Central memory CD8-positive, alpha-beta T cell (primary cell): ENCODE measurements around the gene DUSP1.
A peak's percentile ranks its signal among the peaks of the same experiment; 100 is the strongest.

ENCODE experiments used
- ATAC-seq: fragments of 150-1000 bp; cut with Tn5 transposase; replicated peaks from 2 replicates; pipeline ENCODE4 v1.10.0; 2022; ENCODE audit warnings: mild to moderate bottlenecking, moderate FRiP score, moderate number of reproducible peaks; ENCODE audit not compliant: poor library complexity, severe bottlenecking; ENCODE audit errors: extremely low read depth
- DNase-seq, 2 donors: peaks; one replicate each; pipeline ENCODE4 v3.0.0; 2021; ENCODE audit warnings: low spot score in 2 of 2
- H3K27ac Mint-ChIP-seq: one replicate; pipeline ENCODE4 v1.8.0; 2022; ENCODE audit warnings: low read depth, mild to moderate bottlenecking, moderate library complexity, mixed read lengths
- H3K27me3 Mint-ChIP-seq: one replicate; pipeline ENCODE4 v1.8.0; 2022; ENCODE audit warnings: mixed read lengths
- H3K36me3 Mint-ChIP-seq: one replicate; pipeline ENCODE4 v1.8.0; 2022; ENCODE audit warnings: mild to moderate bottlenecking, moderate library complexity, mixed read lengths; ENCODE audit not compliant: insufficient read depth
- H3K4me1 Mint-ChIP-seq: one replicate; pipeline ENCODE4 v1.8.0; 2022; ENCODE audit warnings: mixed read lengths
- H3K4me3 Mint-ChIP-seq: one replicate; pipeline ENCODE4 v1.8.0; 2022; ENCODE audit warnings: mild to moderate bottlenecking, moderate library complexity, mixed read lengths
- H3K9me3 Mint-ChIP-seq: one replicate; pipeline ENCODE4 v1.8.0; 2022; ENCODE audit warnings: mixed read lengths

DUSP1 gene

DNA sequence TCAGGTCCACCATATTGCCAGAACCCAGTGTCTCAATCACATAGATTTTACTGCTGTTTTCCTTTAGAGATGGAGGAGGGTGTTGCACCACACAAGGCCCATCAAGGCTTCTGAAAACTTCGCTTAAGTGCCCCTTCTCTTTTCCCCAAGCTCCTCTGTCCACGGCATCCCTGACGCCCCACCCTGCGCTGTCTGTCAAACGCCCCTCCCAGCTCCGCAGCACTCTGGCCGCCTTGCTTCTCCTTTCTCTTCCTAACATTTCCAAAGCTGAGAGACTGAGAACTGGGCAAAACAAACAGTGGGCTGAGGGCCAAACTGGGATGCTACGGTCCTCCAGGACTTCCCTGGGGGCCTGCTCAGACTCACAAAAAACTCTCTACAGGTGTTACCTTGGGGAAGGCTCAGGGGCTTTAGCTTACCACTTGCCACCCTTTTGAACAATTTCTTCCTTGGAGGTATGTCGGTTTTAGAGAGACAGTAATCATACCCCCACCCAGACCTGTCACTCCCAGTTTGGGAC, 34.8 kb upstream of the DUSP1 start:
- Mint-ChIP-seq H3K9me3 (peaks cover 4% of the 10 kb centered on the region), H3K4me3 (no peak overlapping the region), H3K4me1 (peaks cover 16% of the 10 kb centered on the region), H3K27me3 (no peaks in the 10 kb centered on the region), H3K36me3 (peaks cover 7% of the 10 kb centered on the region), H3K27ac (peak overlapping the region; percentile 66)
- DNase-seq (no peak), ATAC-seq (no peak)

DNA sequence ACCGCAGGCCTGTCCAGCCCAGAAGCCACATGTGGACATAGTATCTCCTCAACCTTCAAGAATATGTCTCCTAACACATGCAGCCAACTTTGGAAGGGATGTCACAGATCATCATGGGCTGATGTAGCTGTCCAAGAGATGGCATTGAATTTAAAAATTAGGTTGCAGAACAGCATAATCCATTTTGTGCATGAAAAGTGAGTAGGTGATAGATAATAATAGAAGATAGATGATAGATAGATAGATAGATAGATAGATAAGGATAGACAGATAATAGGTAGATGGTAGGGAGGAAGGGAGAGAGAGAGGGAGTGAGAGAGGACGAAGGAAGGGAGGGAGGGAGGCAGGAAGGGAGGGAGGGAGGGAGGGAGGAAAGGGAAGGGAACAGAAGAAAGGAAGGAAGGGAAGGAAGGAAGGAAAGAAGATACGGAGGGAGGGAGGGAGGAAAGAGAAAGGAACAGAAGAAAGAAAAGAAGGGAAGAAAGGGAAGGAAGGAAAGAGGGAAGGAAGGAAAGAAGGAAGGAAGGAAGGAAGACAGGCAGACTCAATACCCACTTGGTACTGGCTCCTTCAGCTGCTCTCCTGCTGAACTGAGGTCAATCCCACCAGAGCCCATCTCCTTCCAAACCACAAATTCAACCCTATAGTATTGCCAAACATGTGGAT, 34.2 kb upstream of the DUSP1 start:
- Mint-ChIP-seq H3K27me3 (no peaks in the 10 kb centered on the region), H3K4me1 (peaks cover 16% of the 10 kb centered on the region), H3K9me3 (peaks cover 4% of the 10 kb centered on the region), H3K4me3 (no peak overlapping the region), H3K27ac (peak overlapping the region; percentile 50), H3K36me3 (peaks cover 7% of the 10 kb centered on the region)
- ATAC-seq (no peak), DNase-seq (no peak)

DNA sequence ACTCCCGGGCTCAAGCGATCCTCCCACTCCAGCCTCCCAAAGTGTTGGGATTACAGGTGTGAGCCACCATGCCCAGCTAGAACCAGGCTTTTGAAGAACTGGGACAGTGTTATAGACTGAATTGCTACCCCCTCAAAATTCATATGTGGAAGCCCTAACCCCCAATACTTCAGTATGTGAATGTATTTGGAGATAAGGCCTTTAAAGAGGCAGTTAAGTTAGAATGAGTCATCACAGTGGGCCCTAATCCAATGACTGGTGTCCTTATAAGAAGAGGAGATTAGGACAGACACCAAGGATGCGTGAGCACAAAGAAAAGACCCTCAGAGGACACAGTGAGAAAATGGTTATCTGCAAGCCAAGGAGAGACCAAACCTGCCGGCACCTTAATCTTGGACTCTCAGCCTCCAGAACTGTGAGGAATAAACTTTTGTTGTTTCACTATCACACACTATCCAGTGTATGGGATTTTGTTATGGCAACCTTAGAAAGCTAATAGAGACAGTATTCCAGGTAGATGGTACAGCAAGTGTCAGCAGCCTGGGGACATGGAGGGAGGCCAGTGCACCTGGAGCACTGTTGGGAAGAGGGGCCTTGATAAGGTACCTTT, 31.7 kb upstream of the DUSP1 start:
- Mint-ChIP-seq H3K4me3 (no peak overlapping the region), H3K27me3 (no peaks in the 10 kb centered on the region), H3K36me3 (peaks cover 6% of the 10 kb centered on the region), H3K4me1 (peaks cover 24% of the 10 kb centered on the region), H3K9me3 (no peaks in the 10 kb centered on the region), H3K27ac (no peak overlapping the region)
- DNase-seq (no peak), ATAC-seq (no peak)

DNA sequence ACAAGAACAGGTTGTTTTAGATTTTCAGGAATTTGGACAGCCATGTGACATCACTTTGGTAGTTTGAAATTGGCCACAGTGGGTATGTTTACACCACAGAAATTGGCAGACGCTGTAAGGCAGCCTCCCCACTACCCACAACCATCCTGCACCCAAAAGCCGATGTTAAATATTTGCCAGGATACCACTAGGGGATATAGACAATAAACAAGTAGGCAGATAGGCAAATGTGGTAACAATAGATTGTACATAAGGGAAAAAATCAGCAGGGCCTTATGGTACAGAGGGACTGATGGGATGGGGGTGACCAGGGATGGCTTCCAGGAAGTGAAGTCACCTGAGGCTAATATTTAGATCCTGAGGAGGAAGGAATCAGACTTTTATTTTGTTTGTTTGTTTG, 31.1 kb upstream of the DUSP1 start:
- Mint-ChIP-seq H3K27ac (no peak overlapping the region), H3K4me3 (no peak overlapping the region), H3K9me3 (no peaks in the 10 kb centered on the region), H3K4me1 (peaks cover 22% of the 10 kb centered on the region), H3K27me3 (no peaks in the 10 kb centered on the region), H3K36me3 (peaks cover 3% of the 10 kb centered on the region)
- ATAC-seq (no peak), DNase-seq (no peak)

DNA sequence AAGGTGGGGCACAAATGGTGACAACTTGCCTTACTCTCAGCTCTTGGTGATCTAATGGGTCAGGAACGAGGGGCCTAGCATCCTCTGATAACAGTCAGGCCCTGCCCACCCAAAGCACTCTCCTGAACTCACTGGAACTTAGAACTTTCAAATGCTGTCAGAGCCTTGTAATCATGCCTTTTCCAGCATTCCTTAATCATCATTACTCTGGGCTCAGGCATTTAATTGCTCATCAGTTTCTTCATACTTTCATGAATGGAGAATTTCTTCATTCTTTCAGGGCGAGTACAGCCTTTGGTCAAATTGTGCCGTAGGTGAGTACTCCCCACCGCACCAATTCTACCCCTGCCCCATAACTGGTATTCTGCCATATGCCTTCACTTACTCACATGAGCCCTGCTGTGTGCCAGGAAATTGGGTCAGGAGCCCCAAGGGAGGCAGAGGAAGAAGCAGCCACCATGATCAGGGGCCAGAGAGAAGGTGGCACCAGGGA, 30.2 kb upstream of the DUSP1 start:
- Mint-ChIP-seq H3K9me3 (no peaks in the 10 kb centered on the region), H3K27me3 (no peaks in the 10 kb centered on the region), H3K4me1 (peaks cover 18% of the 10 kb centered on the region), H3K36me3 (peaks cover under 1% of the 10 kb centered on the region), H3K4me3 (no peak overlapping the region), H3K27ac (no peak overlapping the region)
- ATAC-seq (no peak), DNase-seq (no peak)

DNA sequence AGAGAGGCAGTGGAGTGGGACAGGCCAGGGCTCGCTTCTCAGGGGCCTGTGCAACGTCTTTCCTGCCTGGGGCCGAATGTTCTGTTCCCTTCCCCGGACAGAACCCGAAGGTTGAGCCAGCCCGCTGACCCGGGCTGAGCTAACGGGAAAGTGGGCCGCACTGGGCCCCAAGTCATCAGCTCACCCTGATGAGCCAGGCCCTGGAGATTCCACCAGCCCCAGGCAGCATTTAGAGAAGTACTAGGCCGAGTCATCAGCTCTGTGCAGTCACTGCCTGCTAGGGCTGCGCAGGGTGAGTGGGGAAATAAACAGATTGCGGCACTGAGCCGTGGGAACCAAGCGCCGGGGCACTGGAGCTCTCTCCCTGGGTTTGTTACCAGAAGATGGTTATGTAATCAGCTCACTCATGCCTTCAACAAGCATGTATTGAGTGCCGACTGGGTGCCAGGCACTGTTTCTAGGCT, 29.1 kb upstream of the DUSP1 start:
- Mint-ChIP-seq H3K9me3 (no peaks in the 10 kb centered on the region), H3K27me3 (no peaks in the 10 kb centered on the region), H3K4me3 (no peak overlapping the region), H3K36me3 (no peaks in the 10 kb centered on the region), H3K27ac (no peak overlapping the region), H3K4me1 (peaks cover 18% of the 10 kb centered on the region)
- ATAC-seq (no peak), DNase-seq (no peak)

DNA sequence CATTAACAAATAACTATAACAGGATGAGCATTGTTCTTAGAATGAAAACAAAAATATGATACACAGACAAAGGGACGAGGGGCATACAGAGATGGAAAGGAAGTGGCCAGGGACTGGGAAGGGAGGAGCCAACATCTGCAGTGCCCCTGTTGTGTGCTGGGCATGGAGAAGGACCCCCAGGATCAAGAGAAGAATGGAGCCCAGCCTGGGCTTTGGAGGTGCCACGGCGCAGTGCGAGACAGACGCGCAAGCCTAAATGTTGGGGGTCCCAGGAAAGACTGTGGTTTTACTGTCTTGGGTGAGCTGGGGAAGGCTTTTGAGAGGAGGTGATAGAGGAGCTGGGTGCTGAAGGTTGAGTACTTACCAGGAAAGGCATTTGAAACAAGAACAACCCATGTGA, 28.4 kb upstream of the DUSP1 start:
- ATAC-seq (no peak), DNase-seq (no peak)
- Mint-ChIP-seq H3K27me3 (no peaks in the 10 kb centered on the region), H3K9me3 (no peaks in the 10 kb centered on the region), H3K27ac (peak overlapping the region; percentile 6), H3K4me3 (no peak overlapping the region), H3K36me3 (no peaks in the 10 kb centered on the region), H3K4me1 (peaks cover 18% of the 10 kb centered on the region)

DNA sequence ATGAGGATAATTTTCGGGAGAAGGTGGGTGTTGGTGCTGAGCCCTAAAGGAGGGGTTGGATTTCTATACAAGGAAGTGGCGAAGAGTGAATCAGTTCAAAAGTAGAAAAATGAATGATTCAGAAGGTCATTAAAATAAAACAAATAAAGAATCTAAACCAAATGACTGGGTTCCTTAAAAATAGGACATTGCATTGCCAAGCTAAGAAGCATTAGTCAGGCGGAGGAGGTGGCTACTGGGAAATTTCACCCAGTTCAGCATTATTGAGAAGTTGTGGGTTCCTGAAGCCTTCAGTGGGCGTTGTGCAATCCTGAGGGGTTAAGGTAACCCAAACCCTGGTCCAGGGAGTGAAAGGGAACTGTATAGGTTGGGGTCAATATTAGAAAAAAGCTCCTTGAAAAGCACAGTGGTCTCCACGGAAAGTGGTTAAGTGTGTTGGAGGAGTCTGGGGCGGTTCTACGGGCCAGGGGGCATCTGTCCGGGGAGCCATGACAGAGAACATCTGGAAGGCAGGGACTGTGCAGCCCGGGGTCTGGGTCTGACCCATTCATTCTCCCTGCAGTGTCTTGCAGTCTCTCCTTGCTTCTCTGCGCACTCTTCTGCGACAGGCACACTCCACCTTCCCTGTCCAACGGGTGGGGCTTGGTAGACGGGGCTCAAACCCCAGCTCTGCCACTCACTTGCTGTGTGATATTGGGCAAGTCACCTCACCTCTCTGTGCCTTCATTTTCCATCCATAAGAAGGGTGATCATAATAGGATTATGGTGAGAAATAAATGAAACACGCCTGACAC, 27.6 kb upstream of the DUSP1 start:
- DNase-seq (no peak), ATAC-seq (no peak)
- no peak overlapping the region for H3K27ac Mint-ChIP-seq
- no peaks in the 10 kb centered on the region for H3K36me3 Mint-ChIP-seq
- no peaks in the 10 kb centered on the region for H3K27me3 Mint-ChIP-seq
- no peak overlapping the region for H3K4me3 Mint-ChIP-seq
- no peaks in the 10 kb centered on the region for H3K9me3 Mint-ChIP-seq
- peaks cover 18% of the 10 kb centered on the region for H3K4me1 Mint-ChIP-seq

DNA sequence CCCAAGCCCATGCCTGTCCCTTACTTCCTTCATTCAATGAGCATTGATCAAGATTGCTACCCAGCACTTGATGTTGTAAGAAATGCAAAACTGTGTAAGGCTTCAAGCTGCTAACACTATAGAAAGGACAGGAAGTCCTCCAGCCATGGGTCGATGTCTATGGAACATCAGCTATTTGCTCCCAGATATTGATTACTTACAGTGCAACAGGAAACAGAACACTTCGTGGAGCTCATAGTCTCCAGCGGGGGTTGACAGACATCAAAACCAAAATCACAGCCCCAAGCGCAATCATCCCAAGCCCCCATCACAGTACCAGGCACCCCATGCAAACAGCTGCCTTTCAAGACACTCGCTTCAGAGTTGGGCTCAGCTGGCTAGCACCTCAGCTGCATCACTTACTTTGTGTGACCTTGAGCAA, 26.8 kb upstream of the DUSP1 start:
- H3K27me3 Mint-ChIP-seq = no peaks in the 10 kb centered on the region
- H3K4me3 Mint-ChIP-seq = no peak overlapping the region
- no peaks in the 10 kb centered on the region for H3K36me3 Mint-ChIP-seq
- H3K9me3 Mint-ChIP-seq = no peaks in the 10 kb centered on the region
- ATAC-seq = no peak
- no peak overlapping the region for H3K27ac Mint-ChIP-seq
- H3K4me1 Mint-ChIP-seq = peaks cover 18% of the 10 kb centered on the region
- no peak for DNase-seq

DNA sequence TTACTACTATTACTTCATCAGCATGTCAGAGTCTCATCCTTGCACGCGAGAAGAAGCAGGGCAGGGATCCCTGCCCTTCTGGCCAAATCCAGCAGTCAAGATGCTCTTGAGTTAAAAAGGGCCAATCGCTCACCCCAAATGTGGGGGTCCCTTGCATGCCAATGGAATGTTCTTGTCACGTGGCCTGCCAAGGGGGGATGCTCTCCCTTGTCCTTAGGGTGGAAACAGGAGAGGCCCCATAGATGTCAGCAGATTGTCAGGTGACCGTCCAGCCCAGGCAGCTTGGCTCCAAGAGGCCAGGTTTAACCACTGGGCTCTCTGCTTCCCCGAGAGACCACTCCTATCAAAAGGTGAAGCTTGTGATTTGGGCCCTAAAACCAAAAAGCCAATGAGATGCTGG, 25.3 kb upstream of the DUSP1 start:
- no peak for ATAC-seq
- no peaks in the 10 kb centered on the region for H3K27me3 Mint-ChIP-seq
- H3K4me3 Mint-ChIP-seq = no peak overlapping the region
- no peak overlapping the region for H3K27ac Mint-ChIP-seq
- H3K36me3 Mint-ChIP-seq = no peaks in the 10 kb centered on the region
- peaks cover 18% of the 10 kb centered on the region for H3K4me1 Mint-ChIP-seq
- H3K9me3 Mint-ChIP-seq = no peaks in the 10 kb centered on the region
- DNase-seq = no peak

DNA sequence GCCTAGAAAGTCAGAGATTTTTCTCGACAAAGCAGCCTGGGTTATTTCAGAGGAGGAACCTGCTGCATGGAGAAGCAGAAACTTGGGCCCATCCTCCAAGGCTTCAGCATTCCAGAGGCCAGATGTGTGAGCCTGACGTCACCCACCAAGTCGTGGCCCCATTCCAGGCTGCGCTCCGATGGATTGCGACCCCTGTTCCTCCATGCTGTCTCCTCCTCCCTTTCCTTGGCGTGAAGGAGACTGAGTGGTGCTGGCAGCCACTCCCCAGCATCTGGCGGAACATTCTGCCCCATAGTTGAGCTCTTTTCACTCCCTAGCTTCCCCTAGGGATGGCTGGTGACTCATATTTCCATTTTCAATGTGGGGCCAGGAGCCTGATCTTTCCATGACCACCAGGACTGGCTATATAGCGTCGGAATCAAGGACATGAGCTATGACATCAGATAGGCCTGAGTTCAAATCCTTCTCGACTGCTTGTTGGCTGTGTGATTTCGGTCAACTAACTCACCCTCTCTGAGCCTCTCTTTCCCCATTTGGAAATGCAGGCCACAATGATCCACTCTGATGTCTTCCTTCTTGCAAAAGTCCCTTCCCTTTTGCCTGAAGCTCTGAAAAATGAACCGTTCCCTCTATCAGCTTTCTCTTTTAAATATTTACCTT, 24.5 kb upstream of the DUSP1 start:
- Mint-ChIP-seq H3K4me3 (no peak overlapping the region), H3K9me3 (no peaks in the 10 kb centered on the region), H3K27me3 (no peaks in the 10 kb centered on the region), H3K36me3 (no peaks in the 10 kb centered on the region), H3K4me1 (peaks cover 18% of the 10 kb centered on the region), H3K27ac (no peak overlapping the region)
- DNase-seq = no peak
- no peak for ATAC-seq
